ENCODE results near the gene RANBP3. TPM values are rescaled to one million over a fixed set of nuclear protein-coding genes. Genes with fewer than 3 reads are reported as not detected.

The RANBP3 gene
- total RNA-seq, 1 experiment from 2014 or later, result 59.5 TPM

- CTCF ChIA-PET, result interaction anchor here (0.6 kb wide), 1 partner anchor 23 kb away, joined by 3 read pairs; no protein-coding TSS in a partner anchor
- POLR2A ChIA-PET, result interaction anchor here (1.0 kb wide), 1 partner anchor 11 kb away, joined by 3 read pairs; no protein-coding TSS in a partner anchor
- TF ChIP-seq CTCF (IDR thresholded peaks at IDR 0.05; ENCODE audit: unreplicated experiment), result no peak
- Mint-ChIP-seq H3K27ac (ENCODE audit: low read depth, unreplicated experiment) (no peak overlapping the region), H3K4me1 (ENCODE audit: insufficient read depth, unreplicated experiment) (no peaks in the 10 kb centered on the region), H3K27me3 (ENCODE audit: insufficient read depth, unreplicated experiment) (no peaks in the 10 kb centered on the region), H3K36me3 (ENCODE audit: insufficient read depth, unreplicated experiment) (peaks cover 50% of the 10 kb centered on the region), H3K9me3 (ENCODE audit: unreplicated experiment) (no peaks in the 10 kb centered on the region), H3K4me3 (ENCODE audit: unreplicated experiment) (no peak overlapping the region)
- DNase-seq (ENCODE audit: unreplicated experiment), result no peak
- intact Hi-C loops (cut with micrococcal nuclease), result no loop called here
- no TSS peak for BruUV-seq (replicated peaks)
Measured at GRCh38 chr19:5925830-5926427, 52.0 kb downstream of the RANBP3 start.

GRCh38 chr19:5923356-5923755 lies 54.6 kb downstream of the RANBP3 start:
- ChIA-PET POLR2A (no interaction called here), CTCF (interaction anchor here (0.6 to 1.2 kb wide), 3 partner anchors 44 to 203 kb away, joined by 3 to 4 read pairs (median 3); partner anchors contain the start of gene CATSPERD)
- H3K27ac Mint-ChIP-seq (ENCODE audit: low read depth, unreplicated experiment), result no peak overlapping the region
- no peaks in the 10 kb centered on the region for H3K4me1 Mint-ChIP-seq (ENCODE audit: insufficient read depth, unreplicated experiment)
- no peak for DNase-seq (ENCODE audit: unreplicated experiment)
- no peaks in the 10 kb centered on the region for H3K9me3 Mint-ChIP-seq (ENCODE audit: unreplicated experiment)
- BruUV-seq (replicated peaks), result no TSS peak
- H3K27me3 Mint-ChIP-seq (ENCODE audit: insufficient read depth, unreplicated experiment), result no peaks in the 10 kb centered on the region
- H3K36me3 Mint-ChIP-seq (ENCODE audit: insufficient read depth, unreplicated experiment), result peaks cover 67% of the 10 kb centered on the region
- TF ChIP-seq CTCF (IDR thresholded peaks at IDR 0.05; ENCODE audit: unreplicated experiment), result no peak
- H3K4me3 Mint-ChIP-seq (ENCODE audit: unreplicated experiment), result no peak overlapping the region
- intact Hi-C loops (cut with micrococcal nuclease), result no loop called here

- TF ChIP-seq CTCF (IDR thresholded peaks at IDR 0.05; ENCODE audit: unreplicated experiment), result no peak
- intact Hi-C loops (cut with micrococcal nuclease), result no loop called here
- H3K27ac Mint-ChIP-seq (ENCODE audit: low read depth, unreplicated experiment), result no peak overlapping the region
- H3K4me1 Mint-ChIP-seq (ENCODE audit: insufficient read depth, unreplicated experiment), result no peaks in the 10 kb centered on the region
- POLR2A ChIA-PET, result no interaction called here
- H3K9me3 Mint-ChIP-seq (ENCODE audit: unreplicated experiment), result no peaks in the 10 kb centered on the region
- BruUV-seq (replicated peaks), result no TSS peak
- peaks cover 68% of the 10 kb centered on the region for H3K36me3 Mint-ChIP-seq (ENCODE audit: insufficient read depth, unreplicated experiment)
- CTCF ChIA-PET, result no interaction called here
- no peak overlapping the region for H3K4me3 Mint-ChIP-seq (ENCODE audit: unreplicated experiment)
- no peaks in the 10 kb centered on the region for H3K27me3 Mint-ChIP-seq (ENCODE audit: insufficient read depth, unreplicated experiment)
- DNase-seq (ENCODE audit: unreplicated experiment), result no peak
Measured at GRCh38 chr19:5922161-5922545, 55.8 kb downstream of the RANBP3 start.

GRCh38 chr19:5921516-5922160 lies 56.3 kb downstream of the RANBP3 start:
- H3K27ac Mint-ChIP-seq (ENCODE audit: low read depth, unreplicated experiment), result no peak overlapping the region
- BruUV-seq (replicated peaks), result no TSS peak
- peaks cover 71% of the 10 kb centered on the region for H3K36me3 Mint-ChIP-seq (ENCODE audit: insufficient read depth, unreplicated experiment)
- no peaks in the 10 kb centered on the region for H3K27me3 Mint-ChIP-seq (ENCODE audit: insufficient read depth, unreplicated experiment)
- CTCF ChIA-PET, result interaction anchor here (0.6 kb wide), 1 partner anchor 442 kb away, joined by 3 read pairs; no protein-coding TSS in a partner anchor
- H3K9me3 Mint-ChIP-seq (ENCODE audit: unreplicated experiment), result no peaks in the 10 kb centered on the region
- POLR2A ChIA-PET, result interaction anchor here (0.7 kb wide), 1 partner anchor 1252 kb away, joined by 3 read pairs; no protein-coding TSS in a partner anchor
- intact Hi-C loops (cut with micrococcal nuclease), result no loop called here
- no peak for TF ChIP-seq CTCF (IDR thresholded peaks at IDR 0.05; ENCODE audit: unreplicated experiment)
- no peaks in the 10 kb centered on the region for H3K4me1 Mint-ChIP-seq (ENCODE audit: insufficient read depth, unreplicated experiment)
- H3K4me3 Mint-ChIP-seq (ENCODE audit: unreplicated experiment), result no peak overlapping the region
- no peak for DNase-seq (ENCODE audit: unreplicated experiment)

All from MCF 10A (cell line).